GDM1 (cell line): ENCODE data around the gene GPX4.
A peak's percentile ranks its signal among the peaks of the same experiment; 100 is the strongest.

ENCODE experiments used
- DNase-seq: peaks from one replicate; lab custom pipeline; 2025; lab: John Stamatoyannopoulos, UW

Gene GPX4, protein sequence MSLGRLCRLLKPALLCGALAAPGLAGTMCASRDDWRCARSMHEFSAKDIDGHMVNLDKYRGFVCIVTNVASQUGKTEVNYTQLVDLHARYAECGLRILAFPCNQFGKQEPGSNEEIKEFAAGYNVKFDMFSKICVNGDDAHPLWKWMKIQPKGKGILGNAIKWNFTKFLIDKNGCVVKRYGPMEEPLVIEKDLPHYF

DNA sequence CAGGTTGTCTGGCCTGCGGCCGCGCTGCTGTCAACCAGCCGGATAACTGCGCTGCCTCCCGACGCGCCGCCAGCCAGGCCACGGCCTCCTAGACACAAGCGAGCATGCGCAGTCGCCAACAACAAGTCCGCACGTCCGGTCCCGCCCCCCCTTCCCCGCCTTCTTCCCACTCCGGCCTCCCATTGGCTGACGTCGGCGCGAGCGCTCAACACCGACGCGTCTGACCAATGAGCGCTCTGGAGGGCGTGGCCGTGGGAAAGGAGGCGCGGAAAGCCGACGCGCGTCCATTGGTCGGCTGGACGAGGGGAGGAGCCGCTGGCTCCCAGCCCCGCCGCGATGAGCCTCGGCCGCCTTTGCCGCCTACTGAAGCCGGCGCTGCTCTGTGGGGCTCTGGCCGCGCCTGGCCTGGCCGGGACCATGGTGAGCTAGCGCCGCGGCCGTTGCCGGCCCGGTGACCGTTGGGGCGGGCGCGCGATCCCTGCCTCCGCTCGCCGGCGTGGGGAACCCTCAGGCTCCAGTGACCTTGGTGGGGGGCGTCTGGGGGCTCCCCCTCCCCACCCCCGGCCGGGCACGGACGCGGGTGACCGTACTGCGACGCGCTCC lies at the start of gene GPX4:
Gene GPX4 (plus strand): TSS at position 287 of the 603 bp plus-strand sequence. CDS start 50 bp downstream, at position 337.
- peak; percentile 99 for DNase-seq

DNA sequence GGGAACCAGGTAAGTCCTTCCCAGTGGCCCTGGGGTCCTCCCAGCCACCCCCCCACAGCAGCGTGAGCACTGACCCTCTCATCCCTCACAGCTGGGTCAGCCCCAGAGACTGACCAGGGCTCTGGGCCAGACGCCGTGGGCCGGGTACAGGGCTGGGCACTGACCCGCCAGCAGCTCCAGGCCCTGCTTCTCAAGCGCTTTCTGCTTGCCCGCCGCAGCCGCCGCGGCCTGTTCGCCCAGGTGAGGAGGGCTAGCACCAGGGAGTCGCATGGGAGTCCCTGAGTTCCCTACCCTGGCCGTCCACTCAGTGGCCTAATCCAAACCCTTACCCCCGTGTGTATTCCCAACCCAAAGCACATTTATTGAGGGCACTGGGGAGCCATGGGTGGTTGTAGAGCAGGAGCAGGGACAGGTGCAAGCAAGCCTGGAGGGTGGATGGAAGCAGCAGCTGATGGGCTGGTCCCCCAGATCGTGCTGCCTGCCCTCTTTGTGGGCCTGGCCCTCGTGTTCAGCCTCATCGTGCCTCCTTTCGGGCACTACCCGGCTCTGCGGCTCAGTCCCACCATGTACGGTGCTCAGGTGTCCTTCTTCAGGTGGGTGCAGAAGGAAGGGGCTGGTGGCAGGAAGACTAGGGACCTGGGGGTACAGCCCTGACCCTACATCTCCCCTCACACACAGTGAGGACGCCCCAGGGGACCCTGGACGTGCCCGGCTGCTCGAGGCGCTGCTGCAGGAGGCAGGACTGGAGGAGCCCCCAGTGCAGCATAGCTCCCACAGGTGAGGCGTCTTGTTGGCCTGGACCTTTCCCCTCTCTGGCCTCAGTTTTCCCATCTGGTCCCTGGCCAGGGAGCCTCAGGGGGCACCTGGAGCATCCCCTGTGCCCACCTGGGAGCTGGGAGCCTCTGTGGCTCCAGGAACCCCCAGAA lies 49.4 kb upstream of the GPX4 start:
- no peak for DNase-seq

DNA sequence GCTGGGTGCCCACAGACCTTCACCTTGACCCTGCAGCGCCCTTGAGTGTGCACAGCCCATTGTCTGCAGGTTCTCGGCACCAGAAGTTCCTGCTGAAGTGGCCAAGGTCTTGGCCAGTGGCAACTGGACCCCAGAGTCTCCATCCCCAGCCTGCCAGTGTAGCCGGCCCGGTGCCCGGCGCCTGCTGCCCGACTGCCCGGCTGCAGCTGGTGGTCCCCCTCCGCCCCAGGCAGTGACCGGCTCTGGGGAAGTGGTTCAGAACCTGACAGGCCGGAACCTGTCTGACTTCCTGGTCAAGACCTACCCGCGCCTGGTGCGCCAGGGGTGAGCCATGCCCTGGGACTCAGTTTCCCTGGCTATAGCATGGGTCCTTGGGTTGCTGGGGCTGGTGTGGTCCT lies 48.8 kb upstream of the GPX4 start:
- DNase-seq = no peak

DNA sequence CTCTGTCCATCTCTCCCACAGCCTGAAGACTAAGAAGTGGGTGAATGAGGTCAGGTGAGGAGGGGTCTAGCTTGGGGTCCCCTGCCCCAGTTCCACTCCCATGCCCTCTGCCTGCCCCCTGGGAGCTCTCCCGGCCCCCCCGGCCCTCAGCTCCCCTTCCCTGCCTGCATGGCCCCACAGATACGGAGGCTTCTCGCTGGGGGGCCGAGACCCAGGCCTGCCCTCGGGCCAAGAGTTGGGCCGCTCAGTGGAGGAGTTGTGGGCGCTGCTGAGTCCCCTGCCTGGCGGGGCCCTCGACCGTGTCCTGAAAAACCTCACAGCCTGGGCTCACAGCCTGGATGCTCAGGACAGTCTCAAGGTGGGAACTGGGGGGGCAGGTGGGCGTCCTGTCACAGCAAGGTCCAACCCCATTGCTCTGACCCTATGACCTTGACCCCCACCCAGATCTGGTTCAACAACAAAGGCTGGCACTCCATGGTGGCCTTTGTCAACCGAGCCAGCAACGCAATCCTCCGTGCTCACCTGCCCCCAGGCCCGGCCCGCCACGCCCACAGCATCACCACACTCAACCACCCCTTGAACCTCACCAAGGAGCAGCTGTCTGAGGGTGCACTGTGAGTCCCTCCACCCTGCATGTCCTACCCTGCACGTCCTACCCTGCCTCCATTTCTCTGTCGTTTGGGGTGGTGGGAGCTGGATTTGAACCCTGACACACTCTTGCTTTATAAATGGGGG lies 47.7 kb upstream of the GPX4 start:
- no peak for DNase-seq

DNA sequence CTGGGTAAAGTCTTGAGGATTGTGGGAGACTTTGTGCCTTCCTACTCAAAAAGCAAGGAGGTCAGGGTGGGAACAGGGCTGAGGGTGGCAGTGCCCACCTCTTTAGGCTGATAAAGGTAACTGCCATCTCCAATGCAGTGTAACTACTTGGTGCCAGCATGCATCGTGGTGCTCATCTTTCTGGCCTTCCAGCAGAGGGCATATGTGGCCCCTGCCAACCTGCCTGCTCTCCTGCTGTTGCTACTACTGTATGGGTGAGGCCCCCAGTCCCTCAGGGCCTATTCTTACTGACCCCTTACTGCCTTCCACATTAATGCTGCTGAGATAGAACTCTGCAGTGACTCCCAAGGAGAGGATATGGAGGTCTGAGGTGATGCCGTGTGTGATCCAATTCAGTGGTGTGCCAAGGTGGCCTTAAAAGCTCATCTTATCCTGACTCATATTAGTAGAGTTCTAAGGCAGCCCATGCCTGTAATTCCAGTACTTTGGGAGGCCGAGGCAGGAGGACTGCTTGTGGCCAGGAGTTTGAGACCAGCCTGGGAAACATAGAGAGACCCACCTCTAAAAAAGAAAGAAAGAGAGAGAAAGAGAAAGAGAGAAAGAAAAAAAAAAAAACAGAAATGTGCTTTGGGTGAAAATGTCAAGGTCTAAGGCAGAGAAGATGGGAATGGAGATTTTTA lies 46.5 kb upstream of the GPX4 start:
- DNase-seq = peak; percentile 54

DNA sequence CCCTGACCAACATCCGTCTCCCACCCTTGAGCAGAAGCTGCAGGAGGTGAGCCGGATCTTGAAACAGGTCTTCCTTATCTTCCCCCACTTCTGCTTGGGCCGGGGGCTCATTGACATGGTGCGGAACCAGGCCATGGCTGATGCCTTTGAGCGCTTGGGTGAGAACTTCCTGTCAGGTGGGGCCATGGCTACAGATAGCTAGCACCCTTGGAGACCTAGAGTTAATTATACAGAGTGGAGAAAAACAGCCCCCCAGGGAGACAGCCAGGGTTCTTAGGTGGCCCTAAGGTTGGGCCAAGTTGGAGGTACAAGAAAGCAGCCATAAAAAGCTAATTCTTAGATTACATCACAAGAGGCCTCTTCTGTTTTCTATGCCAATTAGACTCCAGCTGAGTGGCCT lies 45.7 kb upstream of the GPX4 start:
- DNase-seq = no peak

DNA sequence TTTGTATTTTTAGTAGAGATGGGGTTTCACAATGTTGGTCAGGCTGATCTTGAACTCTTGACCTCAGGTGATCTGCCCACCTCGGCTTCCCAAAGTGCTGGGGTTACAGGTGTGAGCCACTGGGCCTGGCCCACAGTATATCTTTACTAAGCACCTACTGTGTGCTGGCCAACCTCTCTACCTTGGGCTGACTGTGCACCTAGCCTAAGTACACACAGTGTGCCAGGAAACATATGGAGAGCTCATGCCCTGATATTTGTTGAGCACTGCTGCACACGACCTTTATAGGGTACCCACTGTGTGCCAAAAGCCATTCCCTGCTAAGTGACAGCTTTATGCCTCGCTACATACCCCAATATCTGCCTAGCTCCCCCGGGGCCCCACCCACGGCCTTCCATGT lies 43.1 kb upstream of the GPX4 start:
- DNase-seq = no peak

DNA sequence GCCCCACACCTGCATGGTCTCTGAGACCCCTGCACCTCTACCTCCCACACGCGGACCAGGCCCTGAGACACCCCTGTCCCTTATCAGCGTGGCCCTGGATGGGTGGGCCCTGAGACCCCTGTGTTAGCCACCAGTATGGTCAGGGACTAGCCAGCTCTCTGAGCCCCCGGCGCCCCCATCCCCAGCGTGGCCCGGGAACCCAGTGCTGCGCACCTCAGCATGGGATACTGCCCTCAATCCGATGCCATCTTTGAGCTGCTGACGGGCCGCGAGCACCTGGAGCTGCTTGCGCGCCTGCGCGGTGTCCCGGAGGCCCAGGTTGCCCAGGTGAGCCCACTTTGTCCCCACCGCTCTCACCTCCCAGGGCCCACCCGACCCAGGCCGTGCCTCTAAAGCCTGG lies 41.8 kb upstream of the GPX4 start:
- DNase-seq = no peak

DNA sequence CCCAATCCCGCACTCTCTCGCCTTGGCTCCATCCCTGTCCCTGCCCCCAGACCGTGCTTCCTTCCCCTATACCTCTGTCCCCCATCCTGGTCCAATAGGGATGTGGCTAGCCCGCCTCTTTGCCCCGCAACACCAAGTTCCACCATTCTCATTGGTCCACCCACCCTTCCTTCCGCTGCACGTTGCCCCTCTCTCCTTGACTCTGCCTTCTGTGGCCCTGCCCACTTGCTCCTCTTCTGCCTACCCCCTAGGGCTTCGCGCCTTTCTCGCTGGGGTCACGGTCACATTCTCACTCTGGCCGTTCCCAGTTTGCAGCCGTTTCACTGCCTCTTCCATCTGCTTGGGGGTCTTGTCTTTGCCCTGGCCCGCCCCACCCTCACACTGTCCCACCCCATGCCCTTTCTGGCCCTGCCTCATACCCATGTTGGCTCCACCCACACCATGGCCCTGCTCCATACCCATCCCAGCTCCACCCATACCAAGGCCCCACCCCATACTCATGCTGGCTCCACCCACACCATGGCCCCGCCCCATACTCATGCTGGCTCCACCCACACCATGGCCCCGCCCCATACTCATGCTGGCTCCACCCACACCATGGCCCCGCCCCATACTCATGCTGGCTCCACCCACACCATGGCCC lies 41.3 kb upstream of the GPX4 start:
- DNase-seq = no peak

DNA sequence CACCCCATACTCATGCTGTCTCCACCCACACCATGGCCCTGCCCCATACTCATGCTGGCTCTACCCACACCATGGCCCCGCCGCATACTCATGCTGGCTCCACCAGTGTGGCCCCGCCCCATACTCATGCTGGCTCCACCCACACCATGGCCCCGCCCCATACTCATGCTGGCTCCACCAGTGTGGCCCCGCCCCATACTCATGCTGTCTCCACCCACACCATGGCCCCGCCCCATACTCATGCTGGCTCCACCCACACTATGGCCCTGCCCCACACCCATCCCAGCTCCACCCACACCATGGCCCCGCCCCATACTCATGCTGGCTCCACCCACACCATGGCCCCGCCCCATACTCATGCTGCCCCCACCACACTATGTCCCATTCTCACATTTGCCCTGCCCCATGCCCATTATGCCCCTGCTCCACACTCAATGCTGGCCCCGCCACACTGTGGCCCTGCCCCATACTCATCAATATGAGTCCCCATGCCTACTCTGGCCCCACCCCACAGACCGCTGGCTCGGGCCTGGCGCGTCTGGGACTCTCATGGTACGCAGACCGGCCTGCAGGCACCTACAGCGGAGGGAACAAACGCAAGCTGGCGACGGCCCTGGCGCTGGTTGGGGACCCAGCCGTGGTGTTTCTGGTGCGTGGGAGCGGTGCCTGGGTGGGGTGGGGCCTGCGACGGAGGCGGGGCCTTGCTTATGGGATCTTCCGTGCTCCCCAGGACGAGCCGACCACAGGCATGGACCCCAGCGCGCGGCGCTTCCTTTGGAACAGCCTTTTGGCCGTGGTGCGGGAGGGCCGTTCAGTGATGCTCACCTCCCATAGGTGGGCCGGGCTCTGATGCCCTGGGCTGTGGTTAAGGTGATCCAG lies 40.5 kb upstream of the GPX4 start:
- DNase-seq = peak; percentile 53

DNA sequence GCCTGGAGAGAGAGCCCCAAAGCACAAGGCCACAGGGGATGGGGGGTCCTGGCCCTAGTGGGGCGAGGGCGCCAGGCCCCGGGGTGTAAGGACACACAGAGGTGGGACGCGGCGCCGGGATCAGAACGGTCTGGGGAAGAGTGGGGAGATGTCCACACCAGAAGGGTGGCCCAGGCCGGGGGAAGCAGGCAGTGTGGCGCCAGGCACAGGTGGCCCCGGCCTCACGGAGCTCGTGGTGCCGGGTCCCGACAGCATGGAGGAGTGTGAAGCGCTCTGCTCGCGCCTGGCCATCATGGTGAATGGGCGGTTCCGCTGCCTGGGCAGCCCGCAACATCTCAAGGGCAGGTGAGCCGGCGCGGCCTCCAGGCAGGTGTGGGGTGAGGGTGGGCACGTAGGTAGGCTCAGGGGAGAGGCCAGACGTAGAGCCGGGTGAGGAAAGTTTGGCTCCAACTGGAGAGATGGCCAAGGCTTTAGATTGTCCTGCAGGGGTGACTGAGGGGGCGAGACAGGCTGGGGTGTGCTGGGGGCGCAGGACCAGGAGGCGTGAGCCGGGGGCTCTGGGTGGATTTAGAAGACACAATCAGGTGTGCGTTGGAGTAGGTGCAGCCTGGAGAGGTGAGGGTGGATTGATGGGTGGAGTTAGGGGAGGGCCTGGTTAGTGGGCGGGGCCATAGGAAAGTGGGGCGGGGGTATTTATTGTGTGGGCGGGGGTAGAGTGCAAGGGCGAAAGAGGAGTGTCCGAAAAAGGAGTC lies 39.7 kb upstream of the GPX4 start:
- no peak for DNase-seq

DNA sequence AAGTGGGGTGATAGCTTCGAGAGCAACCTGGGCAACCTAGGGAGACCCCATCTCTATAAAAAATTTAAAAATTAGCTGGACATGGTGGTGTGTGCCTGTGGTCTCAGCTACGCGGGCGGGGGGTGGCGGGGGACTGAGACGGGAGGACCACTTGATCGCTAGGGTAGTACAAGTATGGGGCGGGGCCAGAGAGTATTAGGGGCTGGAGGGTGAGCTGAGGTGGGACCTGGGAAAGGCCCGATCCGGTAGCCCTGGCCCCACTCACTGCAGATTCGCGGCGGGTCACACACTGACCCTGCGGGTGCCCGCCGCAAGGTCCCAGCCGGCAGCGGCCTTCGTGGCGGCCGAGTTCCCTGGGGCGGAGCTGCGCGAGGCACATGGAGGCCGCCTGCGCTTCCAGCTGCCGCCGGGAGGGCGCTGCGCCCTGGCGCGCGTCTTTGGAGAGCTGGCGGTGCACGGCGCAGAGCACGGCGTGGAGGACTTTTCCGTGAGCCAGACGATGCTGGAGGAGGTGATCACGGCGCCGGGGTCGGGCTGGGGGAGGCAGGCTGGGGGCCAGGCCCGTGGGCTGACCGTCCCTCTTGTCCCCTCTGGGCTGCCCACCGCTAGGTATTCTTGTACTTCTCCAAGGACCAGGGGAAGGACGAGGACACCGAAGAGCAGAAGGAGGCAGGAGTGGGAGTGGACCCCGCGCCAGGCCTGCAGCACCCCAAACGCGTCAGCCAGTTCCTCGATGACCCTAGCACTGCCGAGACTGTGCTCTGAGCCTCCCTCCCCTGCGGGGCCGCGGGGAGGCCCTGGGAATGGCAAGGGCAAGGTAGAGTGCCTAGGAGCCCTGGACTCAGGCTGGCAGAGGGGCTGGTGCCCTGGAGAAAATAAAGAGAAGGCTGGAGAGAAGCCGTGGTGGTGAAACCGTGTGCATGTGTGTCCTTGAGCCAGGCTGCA lies 38.9 kb upstream of the GPX4 start:
- peak; percentile 65 for DNase-seq

DNA sequence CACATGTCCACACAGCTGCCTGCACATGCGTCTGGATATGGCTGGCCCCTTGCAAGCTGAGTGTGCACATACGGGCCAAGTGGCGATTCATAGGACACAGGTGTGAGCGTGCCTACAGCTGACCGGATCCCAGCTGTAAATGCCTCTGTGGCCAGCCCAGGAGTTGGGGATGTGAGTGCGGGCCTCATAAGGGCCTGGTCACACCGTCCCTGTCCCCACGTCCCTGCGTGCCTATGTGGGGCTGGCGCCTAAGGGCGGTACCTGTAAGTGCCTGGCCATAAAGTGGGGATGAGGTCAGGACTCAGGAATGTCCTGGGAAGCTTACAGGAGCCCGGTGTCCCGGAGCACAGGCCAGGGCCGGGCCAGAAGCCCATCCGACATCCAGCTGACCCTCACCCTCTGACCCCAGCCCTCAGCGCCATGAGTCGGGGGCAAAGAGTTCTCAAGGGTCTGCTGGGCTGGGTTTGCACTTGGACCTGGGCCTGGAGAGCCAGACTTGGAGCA lies 38.1 kb upstream of the GPX4 start:
- no peak for DNase-seq

DNA sequence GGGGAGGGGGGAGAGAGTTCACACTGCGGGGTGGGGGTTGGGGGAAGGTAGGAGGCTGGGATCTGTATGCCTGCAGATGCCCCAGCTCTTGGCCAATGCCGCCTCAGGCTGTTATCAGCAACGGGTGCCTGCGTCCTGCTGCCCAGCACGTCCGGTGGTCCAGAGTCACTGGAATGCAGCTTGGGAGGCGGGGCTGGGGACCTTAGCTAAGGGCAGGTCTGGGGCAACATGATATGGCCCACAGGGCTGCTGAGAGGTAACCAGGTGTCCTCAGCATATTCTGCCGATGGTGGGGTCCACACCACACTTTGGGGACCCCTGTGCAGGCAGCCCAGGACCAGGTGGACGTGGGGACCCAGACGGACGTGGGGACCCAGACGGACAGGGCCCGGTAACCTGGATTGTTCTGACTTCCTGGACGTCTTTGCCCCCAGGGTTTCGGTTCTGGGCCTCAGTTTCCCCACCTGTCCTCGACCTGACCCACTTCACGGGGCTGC lies 37.5 kb upstream of the GPX4 start:
- DNase-seq = no peak

DNA sequence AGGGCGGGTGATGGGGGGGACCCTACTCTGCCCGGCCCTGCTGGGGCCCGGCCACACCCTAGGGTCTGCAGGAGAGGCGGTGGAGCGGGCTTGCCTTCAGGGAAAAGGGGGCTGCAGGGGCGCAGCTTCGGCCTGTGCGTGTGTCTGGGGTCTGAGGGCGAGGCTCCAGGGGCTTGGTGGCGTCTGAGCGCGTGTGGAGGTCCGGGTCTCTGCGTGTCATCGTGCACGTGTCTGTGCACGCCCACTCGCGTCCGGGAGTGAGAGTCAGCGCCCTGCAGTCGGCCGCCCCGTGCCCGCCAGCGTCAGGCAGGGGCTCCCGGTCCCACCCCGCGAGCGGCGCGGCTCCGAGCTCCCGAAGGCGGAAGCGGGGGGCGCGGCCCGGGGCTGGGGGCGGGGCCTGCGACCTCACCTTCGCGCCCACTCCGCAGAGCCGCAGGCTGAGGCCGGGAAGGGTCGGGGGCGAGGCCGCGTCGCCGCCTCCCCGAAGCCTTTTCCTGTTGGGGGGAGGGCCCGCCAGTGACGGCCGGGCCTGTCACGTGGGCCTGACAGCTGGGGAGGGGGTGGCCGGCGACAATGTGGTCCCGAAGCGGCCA lies 37.0 kb upstream of the GPX4 start, which contains the start of gene ARHGAP45:
Gene ARHGAP45 (plus strand): TSS at position 420 of the 593 bp plus-strand sequence. CDS start 239 bp downstream, outside the sequence.
- DNase-seq = peak; percentile 81

DNA sequence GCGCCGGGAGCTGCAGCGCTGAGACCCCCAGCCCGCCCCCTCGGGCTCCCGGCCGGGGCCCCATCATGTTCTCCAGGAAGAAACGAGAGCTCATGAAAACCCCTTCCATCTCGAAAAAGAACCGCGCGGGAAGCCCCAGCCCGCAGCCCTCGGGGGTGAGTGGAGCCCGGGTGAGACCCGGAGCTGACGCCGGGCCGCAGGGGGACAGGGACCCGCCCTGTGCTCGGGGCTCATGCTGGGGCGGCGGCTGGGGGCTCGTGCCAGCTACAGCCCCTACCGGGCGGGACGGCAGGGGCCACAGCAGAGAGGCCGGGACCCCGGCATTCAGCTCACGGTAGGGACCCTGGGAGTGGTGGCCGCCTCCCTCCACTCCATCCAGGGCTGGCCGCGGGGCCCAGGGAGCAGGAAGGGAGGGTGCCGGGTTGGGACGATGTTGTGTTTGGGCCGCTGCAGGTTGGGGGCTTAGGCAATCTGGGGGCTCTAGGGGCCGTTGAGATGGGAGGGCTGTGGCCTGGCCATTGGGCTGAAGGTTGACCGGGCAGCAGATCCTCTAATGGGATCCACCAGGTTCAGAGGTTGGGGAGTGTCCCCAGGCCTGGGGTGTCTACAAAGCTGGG lies 36.3 kb upstream of the GPX4 start:
- no peak for DNase-seq
